OCI-LY3 (cell line): ENCODE results near the gene PTPN11.

ENCODE experiments used
- EZH2phosphoT487 ChIP-seq: fragments of 200-600 bp; shearing (Covaris generic); IDR thresholded peaks from 2 replicates; pipeline ENCODE4 v1.6.1; 2018; ENCODE audit warnings: antibody characterized with exemption, mixed run types, low read depth
- TF ChIP-seq, protein P1 (sequence below): fragments of 200-600, 300-600 bp; sonication (generic); IDR thresholded peaks from 2 replicates; pipeline ENCODE4 v1.5.1; 2014; ENCODE audit warnings: antibody characterized with exemption, low read length, low read depth

DNA sequence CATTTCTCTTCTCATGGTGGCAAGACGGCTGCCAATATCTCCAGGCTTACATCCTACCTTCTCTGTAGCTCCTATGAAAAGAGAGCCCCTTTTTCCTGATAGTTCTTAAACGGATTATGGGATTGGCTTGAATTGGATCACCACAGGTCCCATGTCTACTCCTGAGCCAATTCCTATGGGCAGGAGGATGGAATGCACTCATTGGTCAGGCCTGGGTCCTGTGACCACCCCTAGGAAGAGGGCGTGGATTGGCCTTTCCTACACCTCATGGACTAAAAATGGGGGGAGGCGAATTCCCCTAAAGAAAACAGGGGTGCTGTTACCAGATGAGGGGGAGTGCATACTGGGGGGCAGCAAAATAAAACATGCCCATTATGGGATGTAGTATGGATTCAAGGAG lies 108.8 kb downstream of the PTPN11 start:
- TF ChIP-seq, protein P1, sequence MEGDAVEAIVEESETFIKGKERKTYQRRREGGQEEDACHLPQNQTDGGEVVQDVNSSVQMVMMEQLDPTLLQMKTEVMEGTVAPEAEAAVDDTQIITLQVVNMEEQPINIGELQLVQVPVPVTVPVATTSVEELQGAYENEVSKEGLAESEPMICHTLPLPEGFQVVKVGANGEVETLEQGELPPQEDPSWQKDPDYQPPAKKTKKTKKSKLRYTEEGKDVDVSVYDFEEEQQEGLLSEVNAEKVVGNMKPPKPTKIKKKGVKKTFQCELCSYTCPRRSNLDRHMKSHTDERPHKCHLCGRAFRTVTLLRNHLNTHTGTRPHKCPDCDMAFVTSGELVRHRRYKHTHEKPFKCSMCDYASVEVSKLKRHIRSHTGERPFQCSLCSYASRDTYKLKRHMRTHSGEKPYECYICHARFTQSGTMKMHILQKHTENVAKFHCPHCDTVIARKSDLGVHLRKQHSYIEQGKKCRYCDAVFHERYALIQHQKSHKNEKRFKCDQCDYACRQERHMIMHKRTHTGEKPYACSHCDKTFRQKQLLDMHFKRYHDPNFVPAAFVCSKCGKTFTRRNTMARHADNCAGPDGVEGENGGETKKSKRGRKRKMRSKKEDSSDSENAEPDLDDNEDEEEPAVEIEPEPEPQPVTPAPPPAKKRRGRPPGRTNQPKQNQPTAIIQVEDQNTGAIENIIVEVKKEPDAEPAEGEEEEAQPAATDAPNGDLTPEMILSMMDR: no peak
- no peak for TF ChIP-seq EZH2phosphoT487
